Neural progenitor cell (in vitro differentiated cells): ENCODE data around the gene INO80. TPM values are rescaled to one million over a fixed set of nuclear protein-coding genes. Genes with fewer than 3 reads are reported as not detected.

Experiments
- DNase-seq: peaks from one replicate; pipeline ENCODE4 v3.0.0-alpha.2; 2016; ENCODE audit warnings: low spot score
- H2AFZ ChIP-seq: fragments of 200-600 bp; sonication (generic); replicated peaks from 2 replicates; pipeline ENCODE4 v1.6.1; 2016; ENCODE audit warnings: antibody characterized with exemption
- H3F3A ChIP-seq: fragments of 200-600 bp; sonication (generic); 2 replicates; pipeline ENCODE4 v1.6.1; 2016; ENCODE audit warnings: antibody characterized with exemption, low read depth
- H3K27ac ChIP-seq: fragments of 200-600 bp; sonication (generic); 2 replicates; pipeline ENCODE4 v1.5.1; 2016; ENCODE audit warnings: mild to moderate bottlenecking
- H3K27me3 ChIP-seq: fragments of 200-600 bp; sonication (generic); 2 replicates; pipeline ENCODE4 v1.6.1; 2016; ENCODE audit warnings: mild to moderate bottlenecking, moderate library complexity
- H3K36me3 ChIP-seq: fragments of 200-600 bp; sonication (generic); 2 replicates; pipeline ENCODE4 v1.5.1; 2016
- H3K4me1 ChIP-seq: fragments of 200-600 bp; sonication (generic); 2 replicates; pipeline ENCODE4 v1.6.1; 2016; ENCODE audit warnings: mixed run types
- H3K4me2 ChIP-seq: fragments of 200-600 bp; sonication (generic); 2 replicates; pipeline ENCODE4 v1.6.1; 2016
- H3K4me3 ChIP-seq: fragments of 200-600 bp; sonication (generic); 2 replicates; pipeline ENCODE4 v1.5.1; 2016
- H3K79me2 ChIP-seq: fragments of 200-600 bp; sonication (generic); 2 replicates; pipeline ENCODE4 v1.6.1; 2016; ENCODE audit warnings: low read depth
- H3K9ac ChIP-seq: fragments of 200-600 bp; sonication (generic); 2 replicates; pipeline ENCODE4 v1.6.1; 2016
- H3K9me3 ChIP-seq: fragments of 200-600 bp; sonication (generic); 2 replicates; pipeline ENCODE4 v1.5.1; 2016; ENCODE audit warnings: low read depth
- H4K20me1 ChIP-seq: fragments of 200-600 bp; sonication (generic); 2 replicates; pipeline ENCODE4 v1.6.1; 2016; ENCODE audit warnings: low read depth
- H3K27ac Mint-ChIP-seq: 3 replicates; pipeline ENCODE4 v1.8.0; 2021; ENCODE audit warnings: mixed read lengths
- H3K27me3 Mint-ChIP-seq: 2 replicates; pipeline ENCODE4 v1.8.0; 2022; ENCODE audit warnings: low read depth, mild to moderate bottlenecking, inconsistent platforms, moderate library complexity, mixed read lengths; ENCODE audit not compliant: insufficient read depth
- H3K36me3 Mint-ChIP-seq: 3 replicates; pipeline ENCODE4 v1.8.0; 2021; ENCODE audit warnings: mixed read lengths
- H3K4me1 Mint-ChIP-seq: 3 replicates; pipeline ENCODE4 v1.8.0; 2021; ENCODE audit warnings: mixed read lengths
- H3K4me3 Mint-ChIP-seq: 3 replicates; pipeline ENCODE4 v1.8.0; 2021; ENCODE audit warnings: mild to moderate bottlenecking, moderate library complexity, mixed read lengths
- H3K9me3 Mint-ChIP-seq: 3 replicates; pipeline ENCODE4 v1.8.0; 2020; ENCODE audit warnings: mixed read lengths
- EZH2 ChIP-seq: fragments of 200-600 bp; sonication (generic); IDR thresholded peaks from 2 replicates; pipeline ENCODE4 v1.6.1; 2017; ENCODE audit warnings: antibody characterized with exemption, mild to moderate bottlenecking, moderate library complexity
- EZH2phosphoT487 ChIP-seq: fragments of 200-600 bp; sonication (generic); IDR thresholded peaks from 2 replicates; pipeline ENCODE4 v1.6.1; 2017; ENCODE audit warnings: antibody characterized with exemption
- total RNA-seq: library from RNA; depleted of rRNA; stranded (reverse); fragments of >200 nt; gene quantifications from 2 replicates; pipeline ENCODE4 v1.2.3, GENCODE V29; 2015; ENCODE audit warnings: low replicate concordance
- TF ChIP-seq, protein P1 (sequence below): fragments of 200-600 bp; sonication (generic); IDR thresholded peaks from 2 replicates; pipeline ENCODE4 v1.5.1; 2017; ENCODE audit warnings: antibody characterized with exemption, mild to moderate bottlenecking

INO80 gene
- total RNA-seq, 1 donor from 2014 or later = 25.4 TPM

- H3K4me1 ChIP-seq = peaks cover 13% of the 10 kb centered on the region
- no peaks in the 10 kb centered on the region for H3K9me3 Mint-ChIP-seq
- peaks cover 18% of the 10 kb centered on the region for H3K27me3 Mint-ChIP-seq
- H2AFZ ChIP-seq = no peak overlapping the region
- H3K27ac Mint-ChIP-seq = no peak overlapping the region
- no peaks in the 10 kb centered on the region for H3K79me2 ChIP-seq
- no peak for TF ChIP-seq EZH2phosphoT487
- TF ChIP-seq EZH2 = no peak
- TF ChIP-seq, protein P1, sequence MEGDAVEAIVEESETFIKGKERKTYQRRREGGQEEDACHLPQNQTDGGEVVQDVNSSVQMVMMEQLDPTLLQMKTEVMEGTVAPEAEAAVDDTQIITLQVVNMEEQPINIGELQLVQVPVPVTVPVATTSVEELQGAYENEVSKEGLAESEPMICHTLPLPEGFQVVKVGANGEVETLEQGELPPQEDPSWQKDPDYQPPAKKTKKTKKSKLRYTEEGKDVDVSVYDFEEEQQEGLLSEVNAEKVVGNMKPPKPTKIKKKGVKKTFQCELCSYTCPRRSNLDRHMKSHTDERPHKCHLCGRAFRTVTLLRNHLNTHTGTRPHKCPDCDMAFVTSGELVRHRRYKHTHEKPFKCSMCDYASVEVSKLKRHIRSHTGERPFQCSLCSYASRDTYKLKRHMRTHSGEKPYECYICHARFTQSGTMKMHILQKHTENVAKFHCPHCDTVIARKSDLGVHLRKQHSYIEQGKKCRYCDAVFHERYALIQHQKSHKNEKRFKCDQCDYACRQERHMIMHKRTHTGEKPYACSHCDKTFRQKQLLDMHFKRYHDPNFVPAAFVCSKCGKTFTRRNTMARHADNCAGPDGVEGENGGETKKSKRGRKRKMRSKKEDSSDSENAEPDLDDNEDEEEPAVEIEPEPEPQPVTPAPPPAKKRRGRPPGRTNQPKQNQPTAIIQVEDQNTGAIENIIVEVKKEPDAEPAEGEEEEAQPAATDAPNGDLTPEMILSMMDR = no peak
- no peak overlapping the region for H3K4me3 ChIP-seq
- H3K36me3 Mint-ChIP-seq = no peaks in the 10 kb centered on the region
- no peak overlapping the region for H3K9ac ChIP-seq
- no peaks in the 10 kb centered on the region for H3K36me3 ChIP-seq
- H3K4me2 ChIP-seq = no peak overlapping the region
- peaks cover 23% of the 10 kb centered on the region for H3K4me1 Mint-ChIP-seq
- no peak for DNase-seq
- no peak overlapping the region for H3K27ac ChIP-seq
- H3K9me3 ChIP-seq = no peaks in the 10 kb centered on the region
- H4K20me1 ChIP-seq = no peaks in the 10 kb centered on the region
- H3F3A ChIP-seq = peaks cover 23% of the 10 kb centered on the region
- H3K4me3 Mint-ChIP-seq = no peak overlapping the region
- peaks cover 43% of the 10 kb centered on the region for H3K27me3 ChIP-seq
Observed at GRCh38 chr15:40943764-40944365, 172.2 kb downstream of the INO80 start.

GRCh38 chr15:40942878-40943277 is 173.2 kb downstream of the INO80 start:
- Histone ChIP-seq H4K20me1 (no peaks in the 10 kb centered on the region), H3K4me2 (peak overlapping the region; percentile 85), H3K79me2 (no peaks in the 10 kb centered on the region), H3K4me3 (no peak overlapping the region), H3K4me1 (peaks cover 13% of the 10 kb centered on the region), H3K9ac (no peak overlapping the region), H2AFZ (no peak overlapping the region), H3K36me3 (no peaks in the 10 kb centered on the region), H3F3A (peaks cover 23% of the 10 kb centered on the region), H3K9me3 (no peaks in the 10 kb centered on the region), H3K27me3 (peaks cover 43% of the 10 kb centered on the region), H3K27ac (no peak overlapping the region)
- DNase-seq = no peak
- Mint-ChIP-seq H3K27me3 (peaks cover 15% of the 10 kb centered on the region), H3K27ac (no peak overlapping the region), H3K9me3 (no peaks in the 10 kb centered on the region), H3K4me1 (peaks cover 23% of the 10 kb centered on the region), H3K4me3 (peak overlapping the region; percentile 82), H3K36me3 (no peaks in the 10 kb centered on the region)
- no peak for TF ChIP-seq EZH2
- TF ChIP-seq EZH2phosphoT487 = no peak
- TF ChIP-seq, protein P1 = no peak

- H3K4me1 Mint-ChIP-seq = peaks cover 24% of the 10 kb centered on the region
- H3K27ac ChIP-seq = no peak overlapping the region
- H3K79me2 ChIP-seq = no peaks in the 10 kb centered on the region
- H3F3A ChIP-seq = peaks cover 23% of the 10 kb centered on the region
- TF ChIP-seq, protein P1 = no peak
- TF ChIP-seq EZH2 = peak; percentile 39
- peaks cover 15% of the 10 kb centered on the region for H3K27me3 Mint-ChIP-seq
- no peak for DNase-seq
- peak overlapping the region; percentile 100 for H2AFZ ChIP-seq
- no peaks in the 10 kb centered on the region for H3K36me3 Mint-ChIP-seq
- no peak overlapping the region for H3K9ac ChIP-seq
- H3K4me2 ChIP-seq = peak overlapping the region; percentile 85
- H3K9me3 Mint-ChIP-seq = no peaks in the 10 kb centered on the region
- no peaks in the 10 kb centered on the region for H4K20me1 ChIP-seq
- H3K4me1 ChIP-seq = peaks cover 13% of the 10 kb centered on the region
- peaks cover 43% of the 10 kb centered on the region for H3K27me3 ChIP-seq
- H3K9me3 ChIP-seq = no peaks in the 10 kb centered on the region
- H3K36me3 ChIP-seq = no peaks in the 10 kb centered on the region
- H3K27ac Mint-ChIP-seq = no peak overlapping the region
- H3K4me3 ChIP-seq = peak overlapping the region; percentile 50
- peak overlapping the region; percentile 82 for H3K4me3 Mint-ChIP-seq
Observed at GRCh38 chr15:40942337-40942854, 173.7 kb downstream of the INO80 start.
